CD14-positive monocyte (primary cell): ENCODE data around the gene PTPN12. TPM values are rescaled to one million over a fixed set of nuclear protein-coding genes. Genes with fewer than 3 reads are reported as not detected.
A peak's percentile ranks its signal among the peaks of the same experiment; 100 is the strongest.

Experiments used
- DNase-seq, 3 donors: peaks; one replicate each; pipeline ENCODE4 v3.0.0-alpha.2; 2011 to 2022
- H2AFZ ChIP-seq: 2 replicates; pipeline ENCODE4 v1.6.0; 2012; ENCODE audit warnings: mild to moderate bottlenecking, low read depth, low read length, inconsistent platforms; ENCODE audit not compliant: insufficient read depth, poor library complexity, severe bottlenecking
- H3K27ac ChIP-seq, 2 donors: 1 replicate in 1 of 2; 2 replicates in 1 of 2; pipeline ENCODE4 v1.5.1; 2012 to 2013; ENCODE audit warnings: low read length in 2 of 2, control low read depth in 1 of 2, inconsistent platforms in 1 of 2, low read depth in 1 of 2, mild to moderate bottlenecking in 1 of 2
- H3K27me3 ChIP-seq, 2 donors: one replicate each; pipeline versions ENCODE4 v1.6.0 to v1.6.1; 2011 to 2013; ENCODE audit warnings: low read length in 2 of 2; ENCODE audit not compliant: control insufficient read depth in 2 of 2, insufficient read depth in 2 of 2
- H3K36me3 ChIP-seq, 2 donors: replicated peaks in 1 of 2; 1 replicate in 1 of 2; 2 replicates in 1 of 2; pipeline versions ENCODE4 v1.5.1 to v1.6.1; 2012 to 2013; ENCODE audit warnings: low read length in 2 of 2, control low read depth in 1 of 2, inconsistent platforms in 1 of 2, mild to moderate bottlenecking in 1 of 2; ENCODE audit not compliant: insufficient read depth in 2 of 2, control insufficient read depth in 1 of 2
- H3K4me1 ChIP-seq, 2 donors: 1 replicate in 1 of 2; 2 replicates in 1 of 2; pipeline versions ENCODE4 v1.5.1 to v1.6.1; 2012 to 2013; ENCODE audit warnings: low read length in 2 of 2, control low read depth in 1 of 2, inconsistent platforms in 1 of 2, mild to moderate bottlenecking in 1 of 2, moderate library complexity in 1 of 2; ENCODE audit not compliant: insufficient read depth in 2 of 2, control insufficient read depth in 1 of 2
- H3K4me2 ChIP-seq: replicated peaks from 2 replicates; pipeline ENCODE3; 2012; ENCODE audit warnings: low read length, moderate library complexity, mild to moderate bottlenecking; ENCODE audit not compliant: poor library complexity, severe bottlenecking; ENCODE audit errors: extremely low read depth
- H3K4me3 ChIP-seq, 3 experiments: fragments of 200-600 bp in 1 of 3; sonication (generic) in 1 of 3; replicated peaks in 1 of 3; 1 replicate in 2 of 3; 2 replicates in 1 of 3; pipeline ENCODE4 v1.5.1; 2011 to 2013; ENCODE audit warnings: low read length in 3 of 3, mild to moderate bottlenecking in 3 of 3, control low read depth in 2 of 3, low read depth in 2 of 3, inconsistent platforms in 1 of 3, moderate library complexity in 1 of 3
- H3K79me2 ChIP-seq: 2 replicates; pipeline ENCODE4 v1.6.0; 2012; ENCODE audit warnings: mild to moderate bottlenecking, control low read depth, inconsistent platforms, low read length, moderate library complexity; ENCODE audit not compliant: insufficient read depth
- H3K9ac ChIP-seq: 2 replicates; pipeline ENCODE4 v1.6.0; 2017; ENCODE audit warnings: low read length, mild to moderate bottlenecking; ENCODE audit not compliant: insufficient read depth, poor library complexity, severe bottlenecking
- H3K9me3 ChIP-seq, 2 donors: replicated peaks in 1 of 2; 1 replicate in 1 of 2; 2 replicates in 1 of 2; pipeline versions ENCODE4 v1.5.1 to v1.6.1; 2012 to 2013; ENCODE audit warnings: low read length in 2 of 2, control low read depth in 1 of 2; ENCODE audit not compliant: control insufficient read depth in 1 of 2, insufficient read depth in 1 of 2
- H4K20me1 ChIP-seq: 2 replicates; pipeline ENCODE4 v1.6.0; 2012; ENCODE audit warnings: mild to moderate bottlenecking, low read length, control low read depth, moderate library complexity; ENCODE audit not compliant: insufficient read depth
- H3K27ac Mint-ChIP-seq, 7 donors: one replicate each; pipeline ENCODE4 v1.8.0; 2020; ENCODE audit warnings: mild to moderate bottlenecking in 7 of 7, mixed read lengths in 7 of 7, moderate library complexity in 6 of 7, inconsistent platforms in 2 of 7
- H3K27me3 Mint-ChIP-seq, 3 donors: one replicate each; pipeline ENCODE4 v1.8.0; 2021 to 2022; ENCODE audit warnings: low read depth in 3 of 3, mild to moderate bottlenecking in 3 of 3, mixed read lengths in 3 of 3, moderate library complexity in 3 of 3, inconsistent platforms in 1 of 3
- H3K36me3 Mint-ChIP-seq, 2 donors: one replicate each; pipeline ENCODE4 v1.8.0; 2020; ENCODE audit warnings: mixed read lengths in 2 of 2, inconsistent platforms in 1 of 2, mild to moderate bottlenecking in 1 of 2
- H3K4me1 Mint-ChIP-seq: one replicate; pipeline ENCODE4 v1.8.0; 2020; ENCODE audit warnings: mild to moderate bottlenecking, mixed read lengths
- H3K4me3 Mint-ChIP-seq, 2 donors: one replicate each; pipeline ENCODE4 v1.8.0; 2020; ENCODE audit warnings: mild to moderate bottlenecking in 2 of 2, mixed read lengths in 2 of 2, moderate library complexity in 1 of 2
- H3K9me3 Mint-ChIP-seq, 7 donors: one replicate each; pipeline ENCODE4 v1.8.0; 2020 to 2022; ENCODE audit warnings: mixed read lengths in 7 of 7, mild to moderate bottlenecking in 6 of 7, moderate library complexity in 6 of 7, inconsistent platforms in 2 of 7
- WGBS: methylation state at CpG from one replicate; pipeline ENCODE4 v1.1.5; 2013; ENCODE audit warnings: missing lambda C conversion rate; ENCODE audit not compliant: insufficient coverage; 5-methylcytosine and 5-hydroxymethylcytosine counted together
- intact Hi-C, 2 donors: fragments of 100-400 bp; cut with micrococcal nuclease; formaldehyde crosslinking; loops; one replicate each; pipeline versions ENCODE4 v1.15.0 to v1.15.1; 2023
- polyA plus RNA-seq, 3 donors: library from polyadenylated mRNA; depleted of rRNA in 1 of 3; unstranded in 2 of 3; stranded (reverse) in 1 of 3; fragments of 300-500 nt in 2 of 3; fragments of >200 nt in 1 of 3; fragmentation: Illumina TruSeq in 2 of 3; gene quantifications; 1 replicate in 2 of 3; 2 replicates in 1 of 3; pipeline ENCODE4 v1.2.3, GENCODE V29; 2012 to 2021
- TF ChIP-seq, protein P1 (sequence below): fragments of 200-600 bp; IDR thresholded peaks from one replicate; pipeline ENCODE4 v1.8.0; 2022; ENCODE audit warnings: antibody characterized with exemption, mild to moderate bottlenecking

PTPN12 gene
- polyA plus RNA-seq, 3 donors: 6.6 to 36.7 (median 11.8) TPM

DNA sequence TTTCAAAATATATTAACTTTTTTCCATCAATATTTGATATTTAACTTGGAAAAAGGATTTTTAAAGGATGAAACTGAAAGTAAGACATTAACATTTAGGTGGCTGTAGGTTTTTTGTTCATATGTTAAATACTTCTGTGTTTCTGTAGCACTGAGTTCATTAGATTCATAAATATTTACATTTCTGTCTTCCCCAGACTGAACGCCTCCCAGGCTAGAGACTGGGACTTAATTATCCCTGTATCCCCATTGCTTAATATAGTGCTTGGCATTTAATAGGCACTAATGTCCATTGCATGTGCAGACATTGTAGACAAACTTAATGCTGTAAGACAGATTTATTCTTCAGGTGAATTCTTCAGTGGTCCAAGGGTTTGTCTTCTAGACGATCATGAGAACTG, 7.4 kb downstream of the PTPN12 start:
- Histone ChIP-seq H2AFZ (no peak overlapping the region), H3K27me3 (no peaks in the 10 kb centered on the region), H3K9ac (no peak overlapping the region), H3K36me3 (no peaks in the 10 kb centered on the region), H3K27ac (no peak overlapping the region), H3K79me2 (peaks cover 100% of the 10 kb centered on the region), H3K4me2 (no peak overlapping the region), H3K9me3 (no peaks in the 10 kb centered on the region), H4K20me1 (peaks cover 97% of the 10 kb centered on the region), H3K4me3 (no peak overlapping the region), H3K4me1 (peaks cover 60 to 78% of the 10 kb centered on the region in 2 donors)
- H3K27me3 Mint-ChIP-seq: no peaks in the 10 kb centered on the region
- intact Hi-C loops: no loop called here
- H3K27ac Mint-ChIP-seq: peak overlapping the region in 2 of 7 donors; percentile 55 to 61
- peaks cover 76% of the 10 kb centered on the region for H3K4me1 Mint-ChIP-seq
- no peaks in the 10 kb centered on the region for H3K9me3 Mint-ChIP-seq
- H3K4me3 Mint-ChIP-seq: no peak overlapping the region
- WGBS: no CpG with 5 or more reads among the region's 2 CpGs
- peaks cover 4 to 25% of the 10 kb centered on the region in 2 donors for H3K36me3 Mint-ChIP-seq
- TF ChIP-seq, protein P1, sequence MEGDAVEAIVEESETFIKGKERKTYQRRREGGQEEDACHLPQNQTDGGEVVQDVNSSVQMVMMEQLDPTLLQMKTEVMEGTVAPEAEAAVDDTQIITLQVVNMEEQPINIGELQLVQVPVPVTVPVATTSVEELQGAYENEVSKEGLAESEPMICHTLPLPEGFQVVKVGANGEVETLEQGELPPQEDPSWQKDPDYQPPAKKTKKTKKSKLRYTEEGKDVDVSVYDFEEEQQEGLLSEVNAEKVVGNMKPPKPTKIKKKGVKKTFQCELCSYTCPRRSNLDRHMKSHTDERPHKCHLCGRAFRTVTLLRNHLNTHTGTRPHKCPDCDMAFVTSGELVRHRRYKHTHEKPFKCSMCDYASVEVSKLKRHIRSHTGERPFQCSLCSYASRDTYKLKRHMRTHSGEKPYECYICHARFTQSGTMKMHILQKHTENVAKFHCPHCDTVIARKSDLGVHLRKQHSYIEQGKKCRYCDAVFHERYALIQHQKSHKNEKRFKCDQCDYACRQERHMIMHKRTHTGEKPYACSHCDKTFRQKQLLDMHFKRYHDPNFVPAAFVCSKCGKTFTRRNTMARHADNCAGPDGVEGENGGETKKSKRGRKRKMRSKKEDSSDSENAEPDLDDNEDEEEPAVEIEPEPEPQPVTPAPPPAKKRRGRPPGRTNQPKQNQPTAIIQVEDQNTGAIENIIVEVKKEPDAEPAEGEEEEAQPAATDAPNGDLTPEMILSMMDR: no peak
- DNase-seq: no peak

GRCh38 chr7:77548206-77548605, 11.1 kb downstream of the PTPN12 start:
- H3K4me3 Mint-ChIP-seq: no peak overlapping the region
- H3K4me1 ChIP-seq: peaks cover 27 to 44% of the 10 kb centered on the region in 2 donors
- H3K9ac ChIP-seq: no peak overlapping the region
- H3K4me2 ChIP-seq: peak overlapping the region; percentile 29
- H3K79me2 ChIP-seq: peaks cover 100% of the 10 kb centered on the region
- H3K27me3 ChIP-seq: no peaks in the 10 kb centered on the region
- no peak overlapping the region for H2AFZ ChIP-seq
- no CpG with 5 or more reads among the region's 3 CpGs for WGBS
- H3K27me3 Mint-ChIP-seq: no peaks in the 10 kb centered on the region
- H4K20me1 ChIP-seq: peaks cover 96% of the 10 kb centered on the region
- no peaks in the 10 kb centered on the region for H3K9me3 ChIP-seq
- intact Hi-C loops: no loop called here
- TF ChIP-seq, protein P1: no peak
- peak overlapping the region in 1 of 2 donors; percentile 74 for H3K27ac ChIP-seq
- peak overlapping the region; percentile 53 to 89 (median 84) for H3K27ac Mint-ChIP-seq
- peak overlapping the region in 1 of 3 experiments; percentile 21 for H3K4me3 ChIP-seq
- H3K36me3 Mint-ChIP-seq: peaks cover 12 to 19% of the 10 kb centered on the region in 2 donors
- DNase-seq: peak; percentile 65 to 84 (median 82)
- peaks cover 50% of the 10 kb centered on the region for H3K4me1 Mint-ChIP-seq
- no peaks in the 10 kb centered on the region for H3K36me3 ChIP-seq
- peaks cover 0 to 1% (median 0%) of the 10 kb centered on the region in 7 donors for H3K9me3 Mint-ChIP-seq
